ENCODE data around the gene SREBF2.

The SREBF2 gene

DNA sequence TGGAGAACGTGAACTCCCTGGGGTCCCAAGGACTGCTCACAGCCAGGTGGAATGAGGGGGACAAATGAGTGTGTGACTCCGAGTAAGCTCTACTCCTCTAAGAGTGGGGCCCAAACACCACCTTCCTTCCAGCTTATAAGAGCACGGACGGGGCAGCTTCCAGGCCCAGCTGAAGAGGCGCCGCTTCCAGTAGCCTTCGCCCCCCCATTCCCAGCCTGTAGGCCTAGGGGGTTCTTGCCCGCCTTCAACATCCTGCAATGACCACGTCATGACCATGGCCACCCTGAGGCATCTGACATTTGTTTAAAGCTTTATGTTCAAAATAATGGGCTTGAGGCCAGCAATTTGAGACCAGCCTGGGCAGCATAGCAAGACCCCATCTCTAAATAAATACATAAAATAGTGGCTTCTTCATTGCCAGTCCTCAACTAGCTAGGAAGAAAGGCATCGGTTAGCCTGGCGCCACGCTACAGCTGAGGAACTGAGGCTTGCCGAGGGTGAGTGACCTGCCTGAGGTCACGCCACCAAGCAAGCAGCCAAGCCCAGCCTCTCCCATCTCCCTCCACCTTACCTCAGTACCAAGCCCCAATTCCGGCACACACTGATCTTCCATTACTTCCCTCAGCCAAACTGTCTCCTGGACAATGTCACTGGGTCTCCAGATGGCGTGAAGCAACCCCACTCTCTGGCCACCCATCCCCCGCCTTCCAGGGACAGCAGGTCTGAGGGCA lies 101.5 kb downstream of the SREBF2 start:
- no peak overlapping the region for H3K4me3 ChIP-seq (ENCODE audit: control insufficient read depth, low read depth, low read length)
- TF ChIP-seq, protein P1, sequence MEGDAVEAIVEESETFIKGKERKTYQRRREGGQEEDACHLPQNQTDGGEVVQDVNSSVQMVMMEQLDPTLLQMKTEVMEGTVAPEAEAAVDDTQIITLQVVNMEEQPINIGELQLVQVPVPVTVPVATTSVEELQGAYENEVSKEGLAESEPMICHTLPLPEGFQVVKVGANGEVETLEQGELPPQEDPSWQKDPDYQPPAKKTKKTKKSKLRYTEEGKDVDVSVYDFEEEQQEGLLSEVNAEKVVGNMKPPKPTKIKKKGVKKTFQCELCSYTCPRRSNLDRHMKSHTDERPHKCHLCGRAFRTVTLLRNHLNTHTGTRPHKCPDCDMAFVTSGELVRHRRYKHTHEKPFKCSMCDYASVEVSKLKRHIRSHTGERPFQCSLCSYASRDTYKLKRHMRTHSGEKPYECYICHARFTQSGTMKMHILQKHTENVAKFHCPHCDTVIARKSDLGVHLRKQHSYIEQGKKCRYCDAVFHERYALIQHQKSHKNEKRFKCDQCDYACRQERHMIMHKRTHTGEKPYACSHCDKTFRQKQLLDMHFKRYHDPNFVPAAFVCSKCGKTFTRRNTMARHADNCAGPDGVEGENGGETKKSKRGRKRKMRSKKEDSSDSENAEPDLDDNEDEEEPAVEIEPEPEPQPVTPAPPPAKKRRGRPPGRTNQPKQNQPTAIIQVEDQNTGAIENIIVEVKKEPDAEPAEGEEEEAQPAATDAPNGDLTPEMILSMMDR (conservative IDR thresholded peaks at IDR 0.05; ENCODE audit: control insufficient read depth, insufficient read depth, low read depth, low read length) = no peak
- DNase-seq (ENCODE audit: low read depth) = no peak

DNA sequence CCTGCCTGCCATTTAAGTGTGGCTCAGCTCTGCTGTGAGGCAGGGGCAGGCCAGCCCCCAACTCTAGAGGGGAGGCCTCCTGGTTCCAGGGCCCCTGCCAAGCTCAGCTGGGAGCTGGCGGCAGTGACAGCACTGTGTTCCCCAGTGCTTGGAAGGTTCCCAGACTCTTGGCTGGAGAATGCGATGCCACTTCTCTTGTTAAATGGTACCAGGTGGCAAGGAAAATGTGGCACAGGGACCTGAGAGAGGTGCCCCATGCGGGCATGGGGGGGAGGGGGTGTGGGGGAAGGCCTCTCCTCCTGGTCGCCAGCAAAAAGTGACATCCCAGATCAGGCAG lies 102.1 kb downstream of the SREBF2 start:
- no peak overlapping the region for H3K4me3 ChIP-seq (ENCODE audit: control insufficient read depth, low read depth, low read length)
- TF ChIP-seq, protein P1 (conservative IDR thresholded peaks at IDR 0.05; ENCODE audit: control insufficient read depth, insufficient read depth, low read depth, low read length) = no peak
- no peak for DNase-seq (ENCODE audit: low read depth)

DNA sequence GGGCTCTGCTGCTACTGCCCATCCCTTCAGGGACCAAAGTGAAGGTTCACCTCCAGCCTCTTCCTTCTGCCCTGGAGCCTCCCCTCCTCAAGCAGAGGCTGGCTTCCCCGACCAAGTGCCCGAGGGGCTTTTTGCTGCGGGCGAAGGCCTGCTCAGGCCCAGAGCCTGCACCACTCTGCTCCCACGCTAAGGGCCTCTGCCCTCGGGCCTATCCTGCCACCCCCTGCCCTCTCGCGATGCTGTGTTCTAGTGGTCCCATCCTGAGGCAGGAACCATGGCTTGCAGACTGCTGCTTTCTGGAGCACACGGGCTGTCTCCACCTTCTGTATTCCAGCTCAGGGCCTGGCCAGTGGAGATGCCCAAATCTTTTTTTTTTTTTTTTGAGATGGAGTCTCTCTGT lies 102.6 kb downstream of the SREBF2 start:
- TF ChIP-seq, protein P1 (conservative IDR thresholded peaks at IDR 0.05; ENCODE audit: control insufficient read depth, insufficient read depth, low read depth, low read length) = no peak
- no peak for DNase-seq (ENCODE audit: low read depth)
- no peak overlapping the region for H3K4me3 ChIP-seq (ENCODE audit: control insufficient read depth, low read depth, low read length)

DNA sequence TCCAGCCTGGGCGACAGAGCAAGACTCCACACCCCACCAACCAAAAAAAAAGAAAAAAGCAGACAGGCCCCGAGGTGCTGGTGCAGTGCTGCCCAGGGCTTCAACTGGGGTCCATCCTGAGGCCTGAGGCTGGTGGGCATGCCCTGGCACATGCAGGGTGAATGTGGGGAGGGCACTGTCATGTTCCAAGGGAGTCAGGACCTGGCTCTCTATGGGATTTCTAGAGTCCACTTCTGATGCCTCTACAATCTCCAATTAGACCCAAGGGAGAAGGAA lies 103.9 kb downstream of the SREBF2 start:
- TF ChIP-seq, protein P1 (conservative IDR thresholded peaks at IDR 0.05; ENCODE audit: control insufficient read depth, insufficient read depth, low read depth, low read length) = no peak
- no peak for DNase-seq (ENCODE audit: low read depth)
- H3K4me3 ChIP-seq (ENCODE audit: control insufficient read depth, low read depth, low read length) = no peak overlapping the region

DNA sequence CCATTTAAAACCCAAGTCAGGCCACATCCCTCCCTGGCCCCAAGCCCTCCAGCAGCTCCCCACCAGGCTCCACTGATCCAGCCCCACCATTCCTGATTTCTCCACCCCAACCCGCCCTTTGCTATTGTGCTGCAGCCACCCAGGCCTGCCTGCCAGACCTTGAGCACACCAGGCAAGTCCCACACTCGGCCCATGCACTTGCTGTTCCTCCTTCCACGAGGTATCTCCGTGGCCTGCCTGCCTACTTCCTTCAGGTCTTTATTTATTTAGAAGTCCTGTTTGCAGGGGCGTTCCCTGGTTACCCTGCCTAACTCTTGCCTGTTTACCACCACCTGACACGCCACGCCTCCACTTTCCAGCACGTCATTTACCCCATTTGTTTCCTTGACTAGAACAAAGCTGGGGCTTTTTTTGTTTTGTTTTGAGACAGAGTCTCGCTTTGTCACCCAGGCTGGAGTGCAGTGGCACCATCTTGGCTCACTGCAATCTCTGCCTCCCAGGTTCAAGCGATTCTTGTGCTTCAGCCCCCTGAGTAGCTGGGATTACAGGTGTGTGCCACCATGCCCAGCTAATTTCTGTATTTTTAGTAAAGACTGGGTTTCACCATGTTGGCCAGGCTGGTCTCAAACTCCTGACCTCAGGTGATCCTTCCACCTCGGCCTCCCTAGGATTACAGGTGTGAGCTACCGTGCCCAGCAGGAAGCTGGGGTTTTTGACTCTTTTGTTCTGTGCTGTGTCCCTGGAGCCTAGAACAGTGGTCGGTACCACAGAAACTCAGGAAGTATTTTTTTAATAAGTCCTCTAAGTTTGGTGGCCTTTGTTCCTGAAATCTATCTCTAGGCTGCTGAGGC lies 107.3 kb downstream of the SREBF2 start:
- H3K4me3 ChIP-seq (ENCODE audit: control insufficient read depth, low read depth, low read length) = no peak overlapping the region
- TF ChIP-seq, protein P1 (conservative IDR thresholded peaks at IDR 0.05; ENCODE audit: control insufficient read depth, insufficient read depth, low read depth, low read length) = no peak
- no peak for DNase-seq (ENCODE audit: low read depth)

DNA sequence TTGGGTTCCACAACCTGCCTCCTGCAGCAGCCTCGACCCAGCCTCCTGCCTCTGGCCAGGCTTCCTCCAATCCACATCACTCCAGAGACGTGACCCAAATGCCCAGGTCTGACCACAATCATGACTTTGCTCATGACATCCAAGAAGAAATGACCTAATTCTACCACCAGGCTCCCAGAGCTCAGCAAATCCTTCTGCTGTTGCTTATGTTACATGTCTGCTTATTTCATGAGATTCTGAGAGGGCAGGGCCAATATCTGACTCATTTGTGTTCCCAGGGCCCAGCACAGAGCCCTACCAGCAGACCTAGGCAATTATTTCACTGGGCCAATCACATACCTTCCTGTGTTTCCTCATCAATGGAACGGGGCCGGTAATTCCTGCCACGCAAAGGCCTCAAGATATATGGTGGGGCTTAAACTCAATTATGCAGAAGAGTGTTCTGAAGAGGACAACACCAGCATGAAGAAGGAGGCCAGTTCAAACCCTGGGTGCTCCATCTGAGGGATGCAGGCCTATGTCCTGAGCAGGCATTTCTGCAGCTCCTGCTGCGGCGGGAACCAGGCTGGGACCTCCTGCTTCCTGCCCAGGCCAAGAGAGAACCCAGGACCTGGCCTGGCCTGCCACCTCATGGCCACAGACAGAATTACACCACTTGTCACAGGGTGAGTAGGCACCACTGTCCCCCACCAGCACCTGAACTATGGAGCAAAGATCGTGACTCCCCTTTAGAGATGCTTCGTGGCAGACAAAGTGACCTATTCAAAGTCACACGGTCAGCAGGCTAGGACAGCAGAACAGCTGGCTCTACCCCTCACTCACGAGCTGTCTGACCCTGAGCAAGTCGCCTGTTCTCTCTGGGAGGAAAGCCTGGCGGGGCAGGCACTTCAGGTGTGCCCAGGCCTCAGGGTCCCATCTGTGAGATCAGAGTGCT lies 108.2 kb downstream of the SREBF2 start:
- H3K4me3 ChIP-seq (ENCODE audit: control insufficient read depth, low read depth, low read length) = no peak overlapping the region
- TF ChIP-seq, protein P1 (conservative IDR thresholded peaks at IDR 0.05; ENCODE audit: control insufficient read depth, insufficient read depth, low read depth, low read length) = peak; percentile 85
- DNase-seq (ENCODE audit: low read depth) = peak; percentile 97
